GM10248 (cell line): ENCODE data around the gene PLA2G4A.

Source experiments
- CTCF ChIA-PET: fragments of 300-600 bp; sonication (Branson Sonifier 250); formaldehyde crosslinking; extraction: SDS; loops from one replicate; lab custom pipeline; 2021; ENCODE audit warnings: antibody characterized with exemption; lab: Yijun Ruan, JAX
- POLR2A ChIA-PET: fragments of 350-650 bp; sonication (Branson Sonifier 250); formaldehyde crosslinking; extraction: SDS; loops from one replicate; lab custom pipeline; 2020; ENCODE audit warnings: antibody characterized with exemption; lab: Yijun Ruan, JAX
- DNase-seq: peaks from one replicate; pipeline ENCODE4 v3.0.0; 2012; ENCODE audit errors: extremely low spot score
- CTCF ChIP-seq: IDR thresholded peaks from 2 replicates; pipeline ENCODE4 v1.5.1; 2012; ENCODE audit warnings: mild to moderate bottlenecking, low read depth; ENCODE audit errors: extremely low read depth, missing control alignments, control extremely low read depth

The PLA2G4A gene

GRCh38 chr1:186837806-186838205 lies 9.1 kb downstream of the PLA2G4A start:
- ChIA-PET CTCF (interaction anchor here (1.4 to 1.6 kb wide), 2 partner anchors 36 to 463 kb away, joined by 4 read pairs; partner anchors contain the start of genes ODR4 and TPR), POLR2A (no interaction called here)
- DNase-seq, result no peak
- no peak for TF ChIP-seq CTCF

- no peak for TF ChIP-seq CTCF
- ChIA-PET CTCF (interaction anchor here (1.3 to 1.6 kb wide), 4 partner anchors 11 to 463 kb away, joined by 4 read pairs; partner anchors contain the start of genes ODR4 and TPR), POLR2A (no interaction called here)
- DNase-seq, result no peak
Observed at GRCh38 chr1:186838380-186839040, 9.8 kb downstream of the PLA2G4A start.

DNA sequence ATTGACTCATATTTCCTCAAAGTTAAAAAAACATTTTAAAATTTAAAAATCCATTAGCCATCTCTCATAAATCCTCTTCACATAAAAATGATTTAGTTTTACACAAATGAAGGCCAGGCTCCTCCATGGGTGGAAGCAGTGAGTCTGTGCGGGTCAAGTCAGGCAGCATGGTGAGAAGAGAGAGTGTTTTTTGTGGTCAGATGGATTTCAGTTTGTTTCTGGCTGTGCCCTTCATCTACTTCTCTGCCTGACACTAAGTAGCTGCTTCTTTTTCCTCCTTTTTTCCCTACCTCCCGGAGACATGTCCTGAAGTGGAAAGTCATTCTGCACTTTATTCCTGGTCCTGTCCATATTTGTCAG lies 10.3 kb downstream of the PLA2G4A start:
- no peak for TF ChIP-seq CTCF
- DNase-seq, result no peak
- POLR2A ChIA-PET, result no interaction called here
- CTCF ChIA-PET, result interaction anchor here (1.3 to 1.6 kb wide), 4 partner anchors 10 to 464 kb away, joined by 4 read pairs; partner anchors contain the start of genes ODR4 and TPR

DNA sequence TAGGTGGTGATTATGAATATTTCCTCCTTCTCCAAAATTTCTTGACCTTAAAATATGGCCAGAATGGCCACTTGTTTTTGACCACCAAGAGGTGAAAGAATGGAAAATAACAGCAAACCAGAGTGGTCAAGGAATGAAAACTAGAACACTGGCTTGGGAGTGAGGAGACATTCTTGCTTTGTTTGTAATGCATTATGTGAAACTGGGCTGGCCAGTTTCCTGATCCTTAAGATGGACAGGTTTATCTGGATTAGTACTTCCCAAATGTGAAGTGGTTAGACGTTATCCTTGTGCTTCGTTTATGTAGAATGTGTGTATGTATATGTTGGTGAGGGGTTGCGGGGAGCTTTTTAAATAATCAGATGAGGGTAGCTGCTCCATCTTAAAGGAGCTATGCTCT lies 12.8 kb downstream of the PLA2G4A start:
- DNase-seq, result no peak
- POLR2A ChIA-PET, result no interaction called here
- CTCF ChIA-PET, result interaction anchor here (1.0 to 1.4 kb wide), 3 partner anchors 8 to 1503 kb away, joined by 3 read pairs; no protein-coding TSS in a partner anchor
- no peak for TF ChIP-seq CTCF

DNA sequence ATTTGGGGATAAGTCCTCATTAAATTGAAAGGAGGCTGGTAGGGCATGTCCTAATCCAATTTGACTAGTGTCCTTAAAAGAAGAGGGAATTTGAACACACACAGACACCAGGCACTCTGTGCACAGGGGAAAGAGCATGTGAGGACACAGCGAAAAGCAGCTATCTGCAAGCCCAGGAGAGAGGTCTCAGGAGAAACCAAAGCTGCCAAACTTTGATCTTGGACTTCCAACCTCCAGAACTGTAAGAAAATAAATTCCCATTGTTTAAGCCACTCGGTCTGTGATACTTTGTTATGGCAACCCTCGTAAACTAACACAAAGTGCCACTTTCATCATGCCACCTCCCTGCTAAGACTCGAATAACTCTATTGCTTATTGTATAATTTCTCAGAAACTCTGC lies 13.8 kb downstream of the PLA2G4A start:
- ChIA-PET POLR2A (no interaction called here), CTCF (interaction anchor here (1.4 kb wide), 1 partner anchor 9 kb away, joined by 3 read pairs; no protein-coding TSS in a partner anchor)
- TF ChIP-seq CTCF, result no peak
- DNase-seq, result no peak

DNA sequence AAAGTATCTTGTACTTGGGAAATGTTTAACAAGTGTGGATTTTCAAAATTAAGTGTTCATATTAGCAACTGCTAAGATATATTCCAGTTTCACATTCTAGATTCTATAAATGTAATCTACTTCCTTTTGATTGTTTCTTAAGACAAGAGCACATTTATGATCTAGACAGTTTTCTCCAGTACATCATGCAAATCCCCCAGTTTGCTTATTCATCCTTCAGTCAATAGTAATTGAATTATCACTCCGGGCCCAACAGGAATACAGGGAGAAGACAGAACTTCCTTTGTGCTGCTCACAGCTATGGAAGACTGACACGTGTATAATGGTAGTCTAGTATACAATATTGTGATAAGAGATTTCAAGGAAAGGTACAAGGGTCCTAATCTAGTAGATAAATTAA lies 14.5 kb downstream of the PLA2G4A start:
- DNase-seq, result no peak
- TF ChIP-seq CTCF, result no peak
- POLR2A ChIA-PET, result no interaction called here
- CTCF ChIA-PET, result no interaction called here
